HT-29 (cell line): ENCODE results near the gene CCDC142. TPM values are rescaled to one million over a fixed set of nuclear protein-coding genes. Genes with fewer than 3 reads are reported as not detected.
A peak's percentile ranks its signal among the peaks of the same experiment; 100 is the strongest.

ENCODE experiments used
- DNase-seq: peaks from one replicate; pipeline ENCODE4 v3.0.0-alpha.2; 2015; ENCODE audit warnings: low spot score
- total RNA-seq: library from RNA; depleted of rRNA; stranded (reverse); fragments of >200 nt; shearing (Covaris generic); gene quantifications from 2 replicates; pipeline ENCODE4 v1.2.3, GENCODE V29; 2014

Gene CCDC142
- total RNA-seq, 1 experiment from 2014 or later, result 31.9 TPM

GRCh38 chr2:74514368-74515270 lies 31.8 kb upstream of the CCDC142 start, which contains the start of gene TLX2:
Gene TLX2, plus strand, starts transcription at chr2:74514450. Its CDS starts 357 bp downstream, at chr2:74514807.
- no peak for DNase-seq

- no peak for DNase-seq
Measured at GRCh38 chr2:74513605-74514367, 31.0 kb upstream of the CCDC142 start.

GRCh38 chr2:74512744-74513604 lies 30.2 kb upstream of the CCDC142 start:
- no peak for DNase-seq

- DNase-seq, result no peak
Measured at GRCh38 chr2:74511104-74511989, 28.5 kb upstream of the CCDC142 start.

- DNase-seq, result no peak
Measured at GRCh38 chr2:74510272-74510671, 27.5 kb upstream of the CCDC142 start.

GRCh38 chr2:74507926-74508520 lies 25.2 kb upstream of the CCDC142 start:
- DNase-seq, result peak; percentile 39

- DNase-seq, result peak; percentile 99
Measured at GRCh38 chr2:74507145-74507925, 24.5 kb upstream of the CCDC142 start, which contains the start of gene PCGF1. Gene PCGF1, minus strand, starts transcription at chr2:74507695. Its CDS starts 27 bp downstream, at chr2:74507668.

GRCh38 chr2:74505448-74506246 lies 22.8 kb upstream of the CCDC142 start:
- DNase-seq, result no peak

- no peak for DNase-seq
Measured at GRCh38 chr2:74504591-74504990, 21.8 kb upstream of the CCDC142 start.

GRCh38 chr2:74503506-74504475 lies 21.0 kb upstream of the CCDC142 start:
- no peak for DNase-seq

- DNase-seq, result peak; percentile 77
Measured at GRCh38 chr2:74502720-74503505, 20.1 kb upstream of the CCDC142 start.

- peak; percentile 59 for DNase-seq
Measured at GRCh38 chr2:74502147-74502719, 19.4 kb upstream of the CCDC142 start.

GRCh38 chr2:74501335-74502071 lies 18.7 kb upstream of the CCDC142 start:
- DNase-seq, result no peak

- no peak for DNase-seq
Measured at GRCh38 chr2:74500578-74500946, 17.8 kb upstream of the CCDC142 start.

- DNase-seq, result no peak
Measured at GRCh38 chr2:74499940-74500577, 17.3 kb upstream of the CCDC142 start.
